Uterus (tissue), 2 donors: ENCODE data around the gene FLYWCH2.

Source experiments
- POLR2A ChIP-seq, 2 donors: fragments of 450-650 bp; IDR thresholded peaks; one replicate each; pipeline ENCODE4 v1.6.1; 2016; ENCODE audit warnings: antibody characterized with exemption in 2 of 2, mild to moderate bottlenecking in 1 of 2, moderate library complexity in 1 of 2
- TF ChIP-seq, protein P1 (sequence below), 4 experiments: fragments of 200-600 bp in 2 of 4; fragments of 450-650 bp in 2 of 4; sonication (generic) in 2 of 4; IDR thresholded peaks; one replicate each; pipeline ENCODE4 v1.5.1; 2016 to 2019; ENCODE audit warnings: antibody characterized with exemption in 4 of 4, mild to moderate bottlenecking in 2 of 4, moderate library complexity in 1 of 4

GRCh38 chr16:2856686-2857450 lies 26.1 kb upstream of the FLYWCH2 start:
- TF ChIP-seq, protein P1, sequence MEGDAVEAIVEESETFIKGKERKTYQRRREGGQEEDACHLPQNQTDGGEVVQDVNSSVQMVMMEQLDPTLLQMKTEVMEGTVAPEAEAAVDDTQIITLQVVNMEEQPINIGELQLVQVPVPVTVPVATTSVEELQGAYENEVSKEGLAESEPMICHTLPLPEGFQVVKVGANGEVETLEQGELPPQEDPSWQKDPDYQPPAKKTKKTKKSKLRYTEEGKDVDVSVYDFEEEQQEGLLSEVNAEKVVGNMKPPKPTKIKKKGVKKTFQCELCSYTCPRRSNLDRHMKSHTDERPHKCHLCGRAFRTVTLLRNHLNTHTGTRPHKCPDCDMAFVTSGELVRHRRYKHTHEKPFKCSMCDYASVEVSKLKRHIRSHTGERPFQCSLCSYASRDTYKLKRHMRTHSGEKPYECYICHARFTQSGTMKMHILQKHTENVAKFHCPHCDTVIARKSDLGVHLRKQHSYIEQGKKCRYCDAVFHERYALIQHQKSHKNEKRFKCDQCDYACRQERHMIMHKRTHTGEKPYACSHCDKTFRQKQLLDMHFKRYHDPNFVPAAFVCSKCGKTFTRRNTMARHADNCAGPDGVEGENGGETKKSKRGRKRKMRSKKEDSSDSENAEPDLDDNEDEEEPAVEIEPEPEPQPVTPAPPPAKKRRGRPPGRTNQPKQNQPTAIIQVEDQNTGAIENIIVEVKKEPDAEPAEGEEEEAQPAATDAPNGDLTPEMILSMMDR (IDR thresholded peaks at IDR 0.05), result no peak
- no peak for TF ChIP-seq POLR2A (IDR thresholded peaks at IDR 0.05)
